GM13976 (cell line): ENCODE measurements around the gene BEX3.

Source experiments
- DNase-seq: peaks from one replicate; pipeline ENCODE4 v3.0.0; 2012; ENCODE audit warnings: low spot score
- in situ Hi-C: fragments of 300-500 bp; cut with MboI; formaldehyde crosslinking; loops from one replicate; pipeline ENCODE4 v1.12.0; 2022; ENCODE audit warnings: low sequenced_read_pairs, mixed read lengths, inconsistent platforms; ENCODE audit not compliant: unreplicated experiment
- TF ChIP-seq, protein P1 (sequence below): IDR thresholded peaks from 2 replicates; pipeline ENCODE4 v1.5.1; 2012; ENCODE audit warnings: borderline replicate concordance, mild to moderate bottlenecking; ENCODE audit not compliant: insufficient read depth; ENCODE audit errors: extremely low read depth, missing control alignments, control extremely low read depth

Gene BEX3

DNA sequence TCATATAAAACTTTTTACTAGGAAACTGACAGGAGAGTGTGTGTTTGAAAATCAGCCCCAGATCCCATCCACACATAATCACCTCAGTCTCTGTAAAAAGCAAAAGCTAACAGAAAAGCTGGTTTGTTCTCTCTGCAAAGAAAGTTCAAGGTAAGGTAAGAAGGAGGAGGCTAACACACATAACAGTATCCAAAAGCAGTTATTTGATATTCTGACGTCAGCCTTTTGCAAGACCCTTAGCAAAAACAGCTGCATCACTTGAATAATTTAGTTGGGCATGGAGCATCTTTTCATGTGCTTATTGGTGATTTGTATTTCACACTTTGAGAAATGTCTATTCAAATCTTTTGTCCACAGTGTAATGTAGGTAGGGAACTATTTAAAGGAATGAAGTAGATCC, 14.5 kb upstream of the BEX3 start:
- TF ChIP-seq, protein P1, sequence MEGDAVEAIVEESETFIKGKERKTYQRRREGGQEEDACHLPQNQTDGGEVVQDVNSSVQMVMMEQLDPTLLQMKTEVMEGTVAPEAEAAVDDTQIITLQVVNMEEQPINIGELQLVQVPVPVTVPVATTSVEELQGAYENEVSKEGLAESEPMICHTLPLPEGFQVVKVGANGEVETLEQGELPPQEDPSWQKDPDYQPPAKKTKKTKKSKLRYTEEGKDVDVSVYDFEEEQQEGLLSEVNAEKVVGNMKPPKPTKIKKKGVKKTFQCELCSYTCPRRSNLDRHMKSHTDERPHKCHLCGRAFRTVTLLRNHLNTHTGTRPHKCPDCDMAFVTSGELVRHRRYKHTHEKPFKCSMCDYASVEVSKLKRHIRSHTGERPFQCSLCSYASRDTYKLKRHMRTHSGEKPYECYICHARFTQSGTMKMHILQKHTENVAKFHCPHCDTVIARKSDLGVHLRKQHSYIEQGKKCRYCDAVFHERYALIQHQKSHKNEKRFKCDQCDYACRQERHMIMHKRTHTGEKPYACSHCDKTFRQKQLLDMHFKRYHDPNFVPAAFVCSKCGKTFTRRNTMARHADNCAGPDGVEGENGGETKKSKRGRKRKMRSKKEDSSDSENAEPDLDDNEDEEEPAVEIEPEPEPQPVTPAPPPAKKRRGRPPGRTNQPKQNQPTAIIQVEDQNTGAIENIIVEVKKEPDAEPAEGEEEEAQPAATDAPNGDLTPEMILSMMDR, result no peak
- in situ Hi-C loops, result no loop called here
- no peak for DNase-seq

DNA sequence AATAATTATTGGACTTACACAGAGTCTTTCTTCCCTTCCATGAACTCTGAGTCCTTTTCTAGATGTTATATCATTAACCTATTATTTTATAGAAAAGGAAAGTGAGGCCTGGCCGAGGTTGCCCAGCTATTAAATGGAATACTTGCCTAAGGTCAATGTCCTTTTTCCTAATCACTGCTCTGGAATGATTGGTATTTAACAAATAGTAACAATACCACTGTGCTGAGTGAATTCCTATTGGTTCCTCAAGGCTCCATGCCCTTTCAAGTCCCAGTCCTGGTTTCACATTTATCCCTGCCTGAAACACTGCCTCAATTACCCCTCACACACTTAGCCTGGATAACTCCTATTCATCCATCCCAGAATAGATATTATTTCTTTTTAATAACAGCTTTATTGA, 13.9 kb upstream of the BEX3 start:
- no peak for DNase-seq
- TF ChIP-seq, protein P1, result no peak
- in situ Hi-C loops, result no loop called here

DNA sequence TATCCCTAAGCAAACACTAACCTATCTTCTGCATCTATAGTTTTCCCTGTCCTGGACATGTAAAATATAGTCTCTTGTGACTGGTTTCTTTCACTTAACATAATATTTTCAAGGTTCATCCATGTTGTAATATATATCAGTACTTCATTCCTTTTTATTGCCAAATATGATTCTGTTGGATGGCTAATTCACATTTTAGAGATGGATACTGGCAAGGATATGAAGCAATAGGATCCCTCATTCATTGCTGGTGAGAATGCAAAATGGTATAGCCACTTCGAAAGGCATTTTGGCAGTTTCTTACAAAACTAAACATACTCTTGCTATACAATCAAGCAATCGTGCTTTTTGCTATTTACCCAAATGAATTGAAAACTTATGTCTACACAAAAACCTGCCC, 13.3 kb upstream of the BEX3 start:
- DNase-seq, result no peak
- in situ Hi-C loops, result no loop called here
- TF ChIP-seq, protein P1, result no peak

DNA sequence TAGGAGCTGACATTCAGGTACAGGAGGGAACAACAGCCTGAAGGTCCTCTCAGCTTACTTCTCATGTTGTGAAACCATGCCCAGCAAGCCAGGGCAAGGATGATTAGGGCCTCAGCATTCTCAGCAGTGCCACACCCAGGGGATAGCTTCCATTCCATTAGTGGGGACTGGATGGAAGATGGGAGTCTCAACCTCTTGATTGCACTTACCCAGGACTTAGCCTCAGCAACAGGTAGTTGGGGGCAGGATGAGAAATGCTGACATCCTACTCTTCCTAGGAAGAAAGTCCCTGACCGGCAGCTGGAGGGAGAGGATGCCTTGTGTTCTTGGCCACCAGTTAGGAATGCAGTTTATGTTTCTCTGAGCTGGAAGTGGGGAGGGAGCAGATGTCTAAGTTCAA, 8.8 kb upstream of the BEX3 start:
- in situ Hi-C loops, result no loop called here
- DNase-seq, result no peak
- TF ChIP-seq, protein P1, result no peak

DNA sequence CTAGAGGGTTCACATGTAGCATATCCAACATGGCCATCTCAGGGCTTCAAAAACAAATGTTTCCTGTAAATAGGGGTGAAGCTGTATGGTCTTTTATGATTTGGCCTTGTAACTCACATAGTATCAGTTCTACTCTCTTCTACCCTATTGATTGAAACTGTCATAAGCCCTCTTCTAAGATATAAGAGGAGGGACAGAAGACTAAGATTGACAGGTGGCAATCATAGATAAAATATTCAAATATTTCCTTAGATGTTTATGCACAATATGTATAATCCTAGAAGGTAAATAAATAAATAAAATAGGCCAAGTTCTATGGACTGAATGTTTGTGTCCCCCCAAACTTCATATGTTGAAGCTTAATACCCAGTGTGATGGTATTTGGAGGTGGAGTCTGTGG, 6.9 kb upstream of the BEX3 start:
- in situ Hi-C loops, result no loop called here

DNA sequence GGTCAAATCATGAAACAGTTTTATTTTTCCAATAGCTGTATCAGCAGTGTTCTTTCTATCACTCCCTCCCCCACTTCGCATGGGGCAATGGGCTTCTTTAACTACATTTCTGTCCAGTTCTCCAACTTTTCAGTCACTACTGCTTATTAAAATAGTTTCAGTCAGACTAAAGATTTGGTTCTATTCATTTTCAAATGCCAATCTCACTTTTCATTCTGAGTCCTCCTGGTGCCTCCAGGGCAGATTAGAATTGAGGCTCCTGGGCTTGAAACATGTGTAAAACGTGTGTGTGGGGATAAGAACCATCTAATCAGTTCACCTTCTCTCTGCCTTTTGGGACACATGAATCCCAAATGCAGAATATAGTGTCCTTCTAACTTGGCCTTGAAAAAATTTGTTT, 3.5 kb upstream of the BEX3 start:
- TF ChIP-seq, protein P1, result no peak
- no peak for DNase-seq
- in situ Hi-C loops, result no loop called here

More for the DNA sequence above, 6.9 kb upstream of the BEX3 start:
- TF ChIP-seq, protein P1, result no peak
- DNase-seq, result no peak

DNA sequence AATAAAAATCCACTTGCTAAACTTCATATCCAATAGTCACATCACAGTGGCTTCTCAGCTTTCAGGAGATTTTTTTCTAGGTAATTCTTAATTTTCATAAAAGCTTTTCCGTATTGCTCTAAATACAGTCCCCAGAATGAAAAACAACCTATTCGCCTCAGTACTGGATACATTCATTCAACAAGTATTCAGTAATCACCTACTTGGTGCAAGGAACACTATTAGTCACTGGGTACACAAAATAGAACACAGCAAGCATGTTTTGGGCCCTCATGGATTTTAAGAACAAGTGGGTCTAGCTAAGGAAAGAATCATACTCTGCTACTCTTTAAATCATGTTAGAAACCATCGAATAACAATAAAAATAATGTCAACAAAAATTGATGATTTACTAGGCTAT, 2.8 kb upstream of the BEX3 start:
- in situ Hi-C loops, result no loop called here
- DNase-seq, result no peak
- TF ChIP-seq, protein P1, result no peak
